GM23338 (cell line): ENCODE results near the gene STAB2. TPM values are rescaled to one million over a fixed set of nuclear protein-coding genes. Genes with fewer than 3 reads are reported as not detected.

ENCODE experiments used
- ATAC-seq: fragments of 200-7000 bp; cut with Tn5 transposase; 3 replicates; pipeline ENCODE4 v1.9.1; 2020
- DNase-seq: peaks from one replicate; pipeline ENCODE4 v3.0.0-alpha.2; 2015; ENCODE audit warnings: low spot score
- H2AFZ ChIP-seq: fragments of 200-600 bp; sonication (generic); 2 replicates; pipeline ENCODE4 v1.8.0; 2016; ENCODE audit warnings: antibody characterized with exemption, mild to moderate bottlenecking, moderate library complexity
- H3F3A ChIP-seq: fragments of 200-600 bp; sonication (generic); replicated peaks from 2 replicates; pipeline ENCODE4 v1.8.0; 2017; ENCODE audit warnings: antibody characterized with exemption, mixed run types, low read depth
- H3K27ac ChIP-seq: fragments of 200-600 bp; sonication (generic); 2 replicates; pipeline ENCODE4 v1.6.1; 2016; ENCODE audit warnings: low read depth
- H3K27me3 ChIP-seq: fragments of 200-600 bp; sonication (generic); 2 replicates; pipeline ENCODE4 v1.8.0; 2016; ENCODE audit warnings: mild to moderate bottlenecking, mixed run types, moderate library complexity; ENCODE audit not compliant: insufficient read depth
- H3K36me3 ChIP-seq: fragments of 200-600 bp; sonication (generic); 2 replicates; pipeline ENCODE4 v1.8.0; 2016; ENCODE audit warnings: mild to moderate bottlenecking; ENCODE audit not compliant: insufficient read depth
- H3K4me1 ChIP-seq: fragments of 200-600 bp; sonication (generic); 2 replicates; pipeline ENCODE4 v1.8.0; 2016; ENCODE audit warnings: mild to moderate bottlenecking, moderate library complexity; ENCODE audit not compliant: insufficient read depth
- H3K4me2 ChIP-seq: fragments of 200-600 bp; sonication (generic); 2 replicates; pipeline ENCODE4 v1.7.1; 2017; ENCODE audit warnings: mixed run types
- H3K4me3 ChIP-seq: fragments of 200-600 bp; sonication (generic); 2 replicates; pipeline ENCODE4 v1.6.1; 2016; ENCODE audit warnings: mixed run types
- H3K79me2 ChIP-seq: fragments of 200-600 bp; sonication (generic); replicated peaks from 2 replicates; pipeline ENCODE4 v1.8.0; 2017; ENCODE audit warnings: mild to moderate bottlenecking; ENCODE audit not compliant: insufficient read depth
- H3K9me2 ChIP-seq: fragments of 200-600 bp; sonication (generic); 2 replicates; pipeline ENCODE4 v1.8.0; 2017; ENCODE audit not compliant: insufficient read depth
- H4K20me1 ChIP-seq: fragments of 200-600 bp; sonication (generic); replicated peaks from 2 replicates; pipeline ENCODE4 v1.8.0; 2017; ENCODE audit warnings: mild to moderate bottlenecking; ENCODE audit not compliant: insufficient read depth
- H3K27ac Mint-ChIP-seq: 2 replicates; pipeline ENCODE4 v1.8.0; 2020; ENCODE audit warnings: inconsistent platforms, mild to moderate bottlenecking, moderate library complexity, mixed read lengths
- H3K27me3 Mint-ChIP-seq: 3 replicates; pipeline ENCODE4 v1.8.0; 2022; ENCODE audit warnings: low read depth, mild to moderate bottlenecking, moderate library complexity, mixed read lengths, inconsistent platforms; ENCODE audit not compliant: insufficient read depth, poor library complexity
- H3K36me3 Mint-ChIP-seq: 3 replicates; pipeline ENCODE4 v1.8.0; 2021; ENCODE audit warnings: low read depth, mild to moderate bottlenecking, inconsistent platforms, moderate library complexity, mixed read lengths
- H3K4me1 Mint-ChIP-seq: 3 replicates; pipeline ENCODE4 v1.8.0; 2020; ENCODE audit warnings: mild to moderate bottlenecking, inconsistent platforms, mixed read lengths
- H3K4me3 Mint-ChIP-seq: 3 replicates; pipeline ENCODE4 v1.8.0; 2021; ENCODE audit warnings: moderate library complexity, mild to moderate bottlenecking, inconsistent platforms, mixed read lengths
- H3K9me3 Mint-ChIP-seq: 3 replicates; pipeline ENCODE4 v1.8.0; 2020; ENCODE audit warnings: moderate library complexity, mild to moderate bottlenecking, inconsistent platforms, mixed read lengths
- CREB1 ChIP-seq: fragments of 250-450 bp; sonication (Bioruptor Pico); IDR thresholded peaks from 2 replicates; pipeline ENCODE4 v1.5.0; 2020; ENCODE audit warnings: low read depth, mild to moderate bottlenecking, moderate library complexity
- ETS1 ChIP-seq: IDR thresholded peaks from 2 replicates; pipeline ENCODE4 v1.6.1; 2016; ENCODE audit warnings: antibody characterized with exemption
- EZH2 ChIP-seq: fragments of 200-600 bp; sonication (generic); IDR thresholded peaks from one replicate; pipeline ENCODE4 v1.8.0; 2017; ENCODE audit warnings: antibody characterized with exemption, mild to moderate bottlenecking, low read depth; ENCODE audit not compliant: unreplicated experiment
- EZH2phosphoT487 ChIP-seq: fragments of 200-600 bp; sonication (generic); IDR thresholded peaks from one replicate; pipeline ENCODE4 v1.8.1; 2018; ENCODE audit warnings: antibody characterized with exemption; ENCODE audit not compliant: unreplicated experiment
- JUNB ChIP-seq: IDR thresholded peaks from one replicate; pipeline ENCODE4 v1.6.1; 2016; ENCODE audit warnings: antibody characterized with exemption; ENCODE audit not compliant: unreplicated experiment
- STAT1 ChIP-seq: IDR thresholded peaks from one replicate; pipeline ENCODE4 v1.6.1; 2016; ENCODE audit warnings: antibody characterized with exemption; ENCODE audit not compliant: unreplicated experiment
- ZNF114 ChIP-seq: fragments of 250-450 bp; sonication (Bioruptor Pico); IDR thresholded peaks from 2 replicates; pipeline ENCODE4 v1.5.0; 2020; ENCODE audit warnings: mild to moderate bottlenecking, moderate library complexity
- ZNF331 ChIP-seq: fragments of 250-450 bp; sonication (Bioruptor Pico); IDR thresholded peaks from 2 replicates; pipeline ENCODE4 v1.5.0; 2020; ENCODE audit warnings: low read depth, mild to moderate bottlenecking, moderate library complexity
- polyA plus RNA-seq: library from polyadenylated mRNA; unstranded; fragments of >200 nt; fragmentation: Nextera tagmentation; extraction: Ambion mirVana; gene quantifications from 2 replicates; pipeline ENCODE4 v1.2.1, GENCODE V29; 2016
- total RNA-seq: library from RNA; depleted of rRNA; stranded (reverse); fragments of >200 nt; shearing (Covaris generic); gene quantifications from 2 replicates; pipeline ENCODE4 v1.2.3, GENCODE V29; 2014
- TF ChIP-seq, protein P1 (sequence below), 2 experiments: fragments of 200-600 bp in 1 of 2; sonication (generic) in 1 of 2; conservative IDR thresholded peaks; 2 replicates each; pipeline versions ENCODE4 v1.5.1 to v1.6.1; 2016 to 2017; ENCODE audit warnings: antibody characterized with exemption in 2 of 2, low read depth in 2 of 2, mild to moderate bottlenecking in 2 of 2, moderate library complexity in 1 of 2
- TF ChIP-seq, protein P2 (sequence below): IDR thresholded peaks from one replicate; pipeline ENCODE4 v1.6.1; 2018; ENCODE audit warnings: antibody characterized with exemption; ENCODE audit not compliant: unreplicated experiment

Gene STAB2
- total and polyA plus RNA-seq, 2 experiments from 2014 or later = 0.14 TPM; not detected in 1

DNA sequence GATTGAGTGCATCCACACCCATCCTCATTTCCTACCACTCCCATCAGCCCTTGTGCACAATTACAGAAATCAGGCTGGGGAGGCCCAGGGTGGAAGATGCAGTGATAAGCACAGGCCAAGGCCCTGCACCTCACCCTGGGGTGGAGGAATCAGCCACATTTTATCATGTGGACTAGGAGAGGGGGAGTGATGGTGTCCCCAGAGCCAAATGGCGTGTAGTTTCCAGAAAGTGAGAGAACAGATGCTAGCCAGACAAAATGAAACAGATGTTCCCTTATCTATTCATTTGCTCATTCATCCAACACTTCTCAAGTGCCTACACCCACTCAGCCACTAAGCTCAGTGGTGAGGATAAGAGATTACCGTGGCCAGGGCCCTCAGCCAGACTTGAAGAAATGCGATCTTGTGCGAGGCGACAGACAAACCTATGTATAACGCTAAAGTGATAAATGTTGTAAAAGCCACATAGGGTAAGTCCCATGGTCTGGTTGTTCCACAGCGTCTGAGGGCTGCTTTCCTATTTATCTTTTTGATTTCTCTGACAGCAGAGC lies 93.6 kb downstream of the STAB2 start:
- Histone ChIP-seq H3K9me2 (no peaks in the 10 kb centered on the region), H3F3A (no peaks in the 10 kb centered on the region), H4K20me1 (no peaks in the 10 kb centered on the region), H3K4me2 (no peak overlapping the region), H2AFZ (no peak overlapping the region), H3K4me3 (no peak overlapping the region), H3K27ac (no peak overlapping the region), H3K36me3 (no peaks in the 10 kb centered on the region), H3K27me3 (no peaks in the 10 kb centered on the region), H3K4me1 (no peaks in the 10 kb centered on the region), H3K79me2 (no peaks in the 10 kb centered on the region)
- no peaks in the 10 kb centered on the region for H3K36me3 Mint-ChIP-seq
- H3K27me3 Mint-ChIP-seq = no peaks in the 10 kb centered on the region
- H3K9me3 Mint-ChIP-seq = no peaks in the 10 kb centered on the region
- TF ChIP-seq STAT1 = no peak
- TF ChIP-seq ZNF114 = no peak
- TF ChIP-seq, protein P1, sequence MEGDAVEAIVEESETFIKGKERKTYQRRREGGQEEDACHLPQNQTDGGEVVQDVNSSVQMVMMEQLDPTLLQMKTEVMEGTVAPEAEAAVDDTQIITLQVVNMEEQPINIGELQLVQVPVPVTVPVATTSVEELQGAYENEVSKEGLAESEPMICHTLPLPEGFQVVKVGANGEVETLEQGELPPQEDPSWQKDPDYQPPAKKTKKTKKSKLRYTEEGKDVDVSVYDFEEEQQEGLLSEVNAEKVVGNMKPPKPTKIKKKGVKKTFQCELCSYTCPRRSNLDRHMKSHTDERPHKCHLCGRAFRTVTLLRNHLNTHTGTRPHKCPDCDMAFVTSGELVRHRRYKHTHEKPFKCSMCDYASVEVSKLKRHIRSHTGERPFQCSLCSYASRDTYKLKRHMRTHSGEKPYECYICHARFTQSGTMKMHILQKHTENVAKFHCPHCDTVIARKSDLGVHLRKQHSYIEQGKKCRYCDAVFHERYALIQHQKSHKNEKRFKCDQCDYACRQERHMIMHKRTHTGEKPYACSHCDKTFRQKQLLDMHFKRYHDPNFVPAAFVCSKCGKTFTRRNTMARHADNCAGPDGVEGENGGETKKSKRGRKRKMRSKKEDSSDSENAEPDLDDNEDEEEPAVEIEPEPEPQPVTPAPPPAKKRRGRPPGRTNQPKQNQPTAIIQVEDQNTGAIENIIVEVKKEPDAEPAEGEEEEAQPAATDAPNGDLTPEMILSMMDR (conservative IDR thresholded peaks at IDR 0.05; ENCODE audit: low read depth in 2 of 2) = no peak
- TF ChIP-seq, protein P2, sequence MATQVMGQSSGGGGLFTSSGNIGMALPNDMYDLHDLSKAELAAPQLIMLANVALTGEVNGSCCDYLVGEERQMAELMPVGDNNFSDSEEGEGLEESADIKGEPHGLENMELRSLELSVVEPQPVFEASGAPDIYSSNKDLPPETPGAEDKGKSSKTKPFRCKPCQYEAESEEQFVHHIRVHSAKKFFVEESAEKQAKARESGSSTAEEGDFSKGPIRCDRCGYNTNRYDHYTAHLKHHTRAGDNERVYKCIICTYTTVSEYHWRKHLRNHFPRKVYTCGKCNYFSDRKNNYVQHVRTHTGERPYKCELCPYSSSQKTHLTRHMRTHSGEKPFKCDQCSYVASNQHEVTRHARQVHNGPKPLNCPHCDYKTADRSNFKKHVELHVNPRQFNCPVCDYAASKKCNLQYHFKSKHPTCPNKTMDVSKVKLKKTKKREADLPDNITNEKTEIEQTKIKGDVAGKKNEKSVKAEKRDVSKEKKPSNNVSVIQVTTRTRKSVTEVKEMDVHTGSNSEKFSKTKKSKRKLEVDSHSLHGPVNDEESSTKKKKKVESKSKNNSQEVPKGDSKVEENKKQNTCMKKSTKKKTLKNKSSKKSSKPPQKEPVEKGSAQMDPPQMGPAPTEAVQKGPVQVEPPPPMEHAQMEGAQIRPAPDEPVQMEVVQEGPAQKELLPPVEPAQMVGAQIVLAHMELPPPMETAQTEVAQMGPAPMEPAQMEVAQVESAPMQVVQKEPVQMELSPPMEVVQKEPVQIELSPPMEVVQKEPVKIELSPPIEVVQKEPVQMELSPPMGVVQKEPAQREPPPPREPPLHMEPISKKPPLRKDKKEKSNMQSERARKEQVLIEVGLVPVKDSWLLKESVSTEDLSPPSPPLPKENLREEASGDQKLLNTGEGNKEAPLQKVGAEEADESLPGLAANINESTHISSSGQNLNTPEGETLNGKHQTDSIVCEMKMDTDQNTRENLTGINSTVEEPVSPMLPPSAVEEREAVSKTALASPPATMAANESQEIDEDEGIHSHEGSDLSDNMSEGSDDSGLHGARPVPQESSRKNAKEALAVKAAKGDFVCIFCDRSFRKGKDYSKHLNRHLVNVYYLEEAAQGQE = no peak
- no peak for TF ChIP-seq EZH2phosphoT487
- no peak for TF ChIP-seq CREB1 (CRISPR knock-in tag)
- no peak for TF ChIP-seq ZNF331
- TF ChIP-seq ETS1 = no peak
- no peak for TF ChIP-seq JUNB
- no peak for ATAC-seq
- H3K4me3 Mint-ChIP-seq = no peak overlapping the region
- peaks cover 10% of the 10 kb centered on the region; the same call in 2 of the 3 replicates for H3K4me1 Mint-ChIP-seq
- no peak for DNase-seq
- H3K27ac Mint-ChIP-seq = no peak overlapping the region

DNA sequence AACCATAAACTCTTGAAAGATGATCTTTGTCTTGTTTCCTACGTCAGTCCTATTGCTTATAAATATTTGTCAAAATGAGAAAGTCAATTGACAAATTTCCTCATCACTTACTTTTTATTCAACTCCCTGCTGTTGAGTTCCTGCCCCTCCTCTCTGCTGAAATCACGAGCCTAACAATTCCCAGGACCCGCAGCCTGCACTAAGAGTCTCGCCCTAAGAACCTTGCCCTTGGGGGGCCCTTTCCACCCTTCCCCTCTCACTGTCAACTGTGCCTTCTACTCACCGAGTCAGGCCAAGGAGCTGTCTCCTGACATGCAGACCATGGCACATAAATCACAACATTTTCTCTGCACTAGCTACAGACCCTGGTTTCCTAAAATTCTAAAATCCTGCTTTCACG lies 99.0 kb downstream of the STAB2 start:
- Histone ChIP-seq H3K27ac (no peak overlapping the region), H3F3A (no peaks in the 10 kb centered on the region), H3K4me1 (no peaks in the 10 kb centered on the region), H4K20me1 (no peaks in the 10 kb centered on the region), H3K4me2 (no peak overlapping the region), H3K9me2 (no peaks in the 10 kb centered on the region), H3K79me2 (no peaks in the 10 kb centered on the region), H3K4me3 (no peak overlapping the region), H2AFZ (no peak overlapping the region; the same call in 1 of the 2 replicates), H3K27me3 (no peaks in the 10 kb centered on the region), H3K36me3 (no peaks in the 10 kb centered on the region)
- no peaks in the 10 kb centered on the region for H3K9me3 Mint-ChIP-seq
- no peaks in the 10 kb centered on the region for H3K27me3 Mint-ChIP-seq
- H3K4me1 Mint-ChIP-seq = no peaks in the 10 kb centered on the region
- ATAC-seq = no peak
- H3K36me3 Mint-ChIP-seq = no peaks in the 10 kb centered on the region
- H3K27ac Mint-ChIP-seq = no peak overlapping the region
- DNase-seq = no peak
- H3K4me3 Mint-ChIP-seq = no peak overlapping the region
- TF ChIP-seq, protein P2 = no peak
- no peak for TF ChIP-seq EZH2
